ENCODE measurements around the gene NCAPG2.
A peak's percentile ranks its signal among the peaks of the same experiment; 100 is the strongest.
"Not testable (repeated sequence)": the region's sequence is repeated elsewhere in the genome, so short reads cannot be mapped to it uniquely, and the experiment has no call there.

NCAPG2 gene

DNA sequence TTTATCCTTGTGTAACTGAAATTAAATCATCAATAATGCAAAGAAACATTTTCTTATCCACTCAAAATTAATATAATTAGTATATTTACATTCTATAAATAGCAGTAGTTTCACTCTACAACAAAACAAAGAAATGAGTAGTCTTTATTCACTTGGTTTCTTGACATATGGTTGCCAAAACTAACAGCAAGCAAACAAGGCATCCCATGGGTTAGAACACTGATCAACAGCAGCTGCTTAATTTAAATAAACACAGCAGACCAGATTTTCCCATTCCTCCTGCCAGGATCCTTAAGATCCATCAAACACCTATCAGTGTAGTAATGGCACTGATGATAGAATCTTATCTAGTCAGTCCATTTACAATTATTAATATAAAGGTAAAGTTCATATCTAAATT is 22.1 kb downstream of the NCAPG2 start:
- TF ChIP-seq, protein P1, sequence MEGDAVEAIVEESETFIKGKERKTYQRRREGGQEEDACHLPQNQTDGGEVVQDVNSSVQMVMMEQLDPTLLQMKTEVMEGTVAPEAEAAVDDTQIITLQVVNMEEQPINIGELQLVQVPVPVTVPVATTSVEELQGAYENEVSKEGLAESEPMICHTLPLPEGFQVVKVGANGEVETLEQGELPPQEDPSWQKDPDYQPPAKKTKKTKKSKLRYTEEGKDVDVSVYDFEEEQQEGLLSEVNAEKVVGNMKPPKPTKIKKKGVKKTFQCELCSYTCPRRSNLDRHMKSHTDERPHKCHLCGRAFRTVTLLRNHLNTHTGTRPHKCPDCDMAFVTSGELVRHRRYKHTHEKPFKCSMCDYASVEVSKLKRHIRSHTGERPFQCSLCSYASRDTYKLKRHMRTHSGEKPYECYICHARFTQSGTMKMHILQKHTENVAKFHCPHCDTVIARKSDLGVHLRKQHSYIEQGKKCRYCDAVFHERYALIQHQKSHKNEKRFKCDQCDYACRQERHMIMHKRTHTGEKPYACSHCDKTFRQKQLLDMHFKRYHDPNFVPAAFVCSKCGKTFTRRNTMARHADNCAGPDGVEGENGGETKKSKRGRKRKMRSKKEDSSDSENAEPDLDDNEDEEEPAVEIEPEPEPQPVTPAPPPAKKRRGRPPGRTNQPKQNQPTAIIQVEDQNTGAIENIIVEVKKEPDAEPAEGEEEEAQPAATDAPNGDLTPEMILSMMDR (IDR thresholded peaks at IDR 0.05; ENCODE audit: low read depth, low read length, missing control alignments), result no peak
- H3K4me3 ChIP-seq (ENCODE audit: low read depth, low read length), result no peak overlapping the region
- in situ Hi-C loops (cut with HindIII; ENCODE audit: low pct_ligation_motif_present, low sequenced_read_pairs), result no loop called here
- no peaks in the 10 kb centered on the region for H3K27me3 ChIP-seq (replicated peaks)
- no peak for DNase-seq
- no peak overlapping the region for H3K27ac ChIP-seq
- H3K36me3 ChIP-seq (replicated peaks), result no peaks in the 10 kb centered on the region

DNA sequence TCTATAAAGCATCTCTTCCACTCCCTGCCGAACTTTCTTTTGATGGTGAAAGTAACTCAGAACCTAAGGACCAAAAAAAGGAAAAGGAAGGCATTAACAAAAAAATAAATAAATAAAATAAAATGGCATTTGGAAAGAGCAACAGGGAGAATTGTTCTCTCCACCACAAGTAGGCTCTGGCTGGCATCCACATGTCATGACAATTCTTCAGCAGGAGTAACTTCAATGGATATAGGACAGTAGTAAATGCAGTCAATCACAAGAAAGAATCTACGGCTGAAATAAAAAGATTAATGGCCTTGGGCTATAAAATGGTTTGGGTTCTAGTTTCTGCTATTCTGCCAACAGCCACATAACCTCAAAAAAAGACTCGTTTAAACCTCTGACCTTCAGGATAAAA is 23.9 kb downstream of the NCAPG2 start:
- no peak overlapping the region for H3K27ac ChIP-seq
- H3K27me3 ChIP-seq (replicated peaks), result no peaks in the 10 kb centered on the region
- TF ChIP-seq, protein P1 (IDR thresholded peaks at IDR 0.05; ENCODE audit: low read depth, low read length, missing control alignments), result no peak
- H3K4me3 ChIP-seq (ENCODE audit: low read depth, low read length), result no peak overlapping the region
- no peaks in the 10 kb centered on the region for H3K36me3 ChIP-seq (replicated peaks)
- DNase-seq, result no peak
- in situ Hi-C loops (cut with HindIII; ENCODE audit: low pct_ligation_motif_present, low sequenced_read_pairs), result no loop called here

DNA sequence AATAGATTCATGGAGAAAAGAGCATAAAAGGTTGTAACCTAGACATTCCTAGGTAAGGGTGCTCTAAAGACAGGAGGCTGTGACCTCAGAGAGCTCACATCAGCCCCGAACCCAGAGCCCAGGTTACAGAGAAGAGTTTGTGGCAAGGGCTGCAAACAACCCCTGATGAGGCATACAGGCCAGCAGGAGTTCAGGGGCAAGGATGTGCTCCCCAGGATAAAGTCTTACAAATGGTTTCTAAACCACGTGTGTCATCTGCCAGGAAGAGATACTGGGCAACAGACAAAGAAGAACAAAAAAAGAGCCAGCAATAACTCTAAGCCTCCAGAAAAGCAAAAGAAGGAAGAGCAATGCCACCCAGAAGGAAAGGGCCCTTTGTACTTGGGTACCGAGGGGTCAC is 27.7 kb downstream of the NCAPG2 start:
- no peaks in the 10 kb centered on the region for H3K27me3 ChIP-seq (replicated peaks)
- TF ChIP-seq, protein P1 (IDR thresholded peaks at IDR 0.05; ENCODE audit: low read depth, low read length, missing control alignments), result no peak
- no peaks in the 10 kb centered on the region for H3K36me3 ChIP-seq (replicated peaks)
- H3K4me3 ChIP-seq (ENCODE audit: low read depth, low read length), result no peak overlapping the region
- in situ Hi-C loops (cut with HindIII; ENCODE audit: low pct_ligation_motif_present, low sequenced_read_pairs), result no loop called here
- DNase-seq, result no peak
- peak overlapping the region; percentile 49 for H3K27ac ChIP-seq

DNA sequence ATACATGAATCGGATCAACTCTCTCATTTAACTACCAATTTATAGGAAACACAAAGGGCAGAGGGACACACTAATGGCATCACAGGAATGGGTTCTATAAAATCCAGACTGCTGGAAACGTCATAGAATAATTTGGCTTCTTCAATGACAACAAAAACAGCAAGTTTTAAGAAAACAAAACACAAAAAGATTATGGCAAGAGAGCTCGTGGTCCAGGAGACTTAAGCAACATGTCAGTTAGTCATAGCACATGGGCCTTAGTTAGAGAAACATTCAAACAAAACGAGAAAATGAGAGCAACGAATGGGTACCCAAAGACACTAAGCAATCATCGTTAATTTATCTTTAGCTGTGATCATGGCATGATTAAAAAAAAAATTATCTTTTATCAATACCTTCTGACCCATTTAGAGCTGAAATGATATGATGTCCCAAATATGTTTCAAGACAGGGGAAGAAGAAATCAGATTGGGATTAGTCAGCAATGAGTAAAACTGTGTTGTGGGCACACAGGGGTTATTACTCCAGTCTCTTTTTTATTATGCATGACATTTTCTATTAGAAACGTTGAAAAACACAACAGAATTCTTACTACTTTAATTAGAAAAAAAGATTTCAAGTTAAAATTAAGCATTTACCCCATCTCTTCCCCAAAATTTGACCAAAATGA is 28.3 kb downstream of the NCAPG2 start:
- TF ChIP-seq, protein P1 (IDR thresholded peaks at IDR 0.05; ENCODE audit: low read depth, low read length, missing control alignments), result no peak
- Histone ChIP-seq H3K27ac (peak overlapping the region; percentile 49), H3K36me3 (replicated peaks) (no peaks in the 10 kb centered on the region), H3K4me3 (ENCODE audit: low read depth, low read length) (no peak overlapping the region), H3K27me3 (replicated peaks) (no peaks in the 10 kb centered on the region)
- peak; percentile 39 for DNase-seq
- in situ Hi-C loops (cut with HindIII; ENCODE audit: low pct_ligation_motif_present, low sequenced_read_pairs), result no loop called here

DNA sequence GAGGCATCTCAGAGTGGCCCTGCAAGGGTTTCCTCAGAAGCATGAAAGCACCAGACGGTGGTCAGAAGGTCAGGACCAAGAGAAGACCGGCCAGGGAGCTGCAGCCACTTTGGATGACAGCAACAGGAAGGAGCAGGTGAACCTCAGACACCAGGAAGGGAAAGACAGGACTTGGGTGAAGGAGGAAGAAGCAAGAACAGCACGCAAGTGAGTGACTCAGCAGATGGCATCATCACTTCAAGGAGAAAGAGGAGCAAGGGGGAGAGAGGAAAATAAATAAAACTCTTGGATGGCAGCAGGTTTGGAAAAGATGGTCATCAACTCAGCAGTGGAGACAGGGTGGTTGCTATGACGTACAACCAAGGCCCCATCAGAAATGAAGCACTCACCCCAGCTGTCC is 31.6 kb downstream of the NCAPG2 start:
- no peak for DNase-seq
- TF ChIP-seq, protein P1 (IDR thresholded peaks at IDR 0.05; ENCODE audit: low read depth, low read length, missing control alignments), result no peak
- in situ Hi-C loops (cut with HindIII; ENCODE audit: low pct_ligation_motif_present, low sequenced_read_pairs), result no loop called here

DNA sequence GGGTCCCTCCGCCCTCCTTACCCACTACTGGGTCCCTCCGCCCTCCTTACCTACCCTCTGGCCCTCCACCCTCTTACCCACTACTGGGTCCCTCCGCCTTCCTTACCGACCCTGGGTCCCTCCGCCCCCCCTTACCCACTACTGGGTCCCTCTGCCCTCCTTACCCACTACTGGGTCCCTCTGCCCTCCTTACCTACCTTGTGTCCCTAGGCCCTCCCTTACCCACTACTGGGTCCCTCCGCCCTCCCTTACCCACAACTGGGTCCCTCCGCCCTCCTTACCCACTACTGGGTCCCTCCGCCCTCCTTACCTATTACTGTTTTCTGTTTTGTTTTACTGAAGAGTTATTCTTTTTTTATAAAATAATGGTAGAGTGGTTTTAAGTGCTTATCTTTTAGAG is 36.5 kb downstream of the NCAPG2 start:
- DNase-seq; in situ Hi-C loops (cut with HindIII; ENCODE audit: low pct_ligation_motif_present, low sequenced_read_pairs): not testable (repeated sequence)

More for the DNA sequence above, 31.6 kb downstream of the NCAPG2 start:
- Histone ChIP-seq H3K4me3 (ENCODE audit: low read depth, low read length) (no peak overlapping the region), H3K27me3 (replicated peaks) (no peaks in the 10 kb centered on the region), H3K36me3 (replicated peaks) (no peaks in the 10 kb centered on the region), H3K27ac (no peak overlapping the region)

DNA sequence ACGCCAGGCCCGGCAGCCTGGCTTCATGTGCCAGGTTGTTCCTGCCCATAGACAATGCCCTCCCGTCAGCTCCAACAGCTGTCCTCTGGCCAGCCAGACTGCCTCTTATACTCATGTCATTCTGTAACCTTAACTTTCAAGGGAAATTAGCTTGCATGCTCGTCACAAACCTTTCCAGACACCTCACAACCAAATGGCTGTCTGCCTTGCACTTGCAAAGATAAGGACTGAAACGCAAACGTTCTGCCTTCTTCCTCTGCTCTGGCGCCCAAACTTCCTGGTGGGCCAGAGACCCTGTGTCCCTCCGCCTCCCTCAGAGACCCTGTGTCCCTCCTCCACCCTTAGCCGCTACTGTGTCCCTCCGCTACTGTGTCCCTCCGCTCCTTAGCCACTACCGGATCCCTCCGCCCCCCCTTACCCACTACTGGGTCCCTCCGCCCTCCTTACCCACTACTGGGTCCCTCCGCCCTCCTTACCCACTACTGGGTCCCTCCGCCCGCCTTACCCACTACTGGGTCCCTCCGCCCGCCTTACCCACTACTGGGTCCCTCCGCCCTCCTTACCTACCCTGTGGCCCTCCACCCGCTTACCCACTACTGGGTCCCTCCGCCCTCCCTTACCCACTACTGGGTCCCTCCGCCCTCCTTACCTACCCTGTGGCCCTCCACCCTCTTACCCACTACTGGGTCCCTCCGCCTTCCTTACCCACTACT is 37.5 kb downstream of the NCAPG2 start:
- H3K4me3 ChIP-seq (ENCODE audit: low read depth, low read length); DNase-seq; H3K36me3 ChIP-seq (replicated peaks); in situ Hi-C loops (cut with HindIII; ENCODE audit: low pct_ligation_motif_present, low sequenced_read_pairs); H3K27ac ChIP-seq; H3K27me3 ChIP-seq (replicated peaks): not testable (repeated sequence)

More for the DNA sequence above, 36.5 kb downstream of the NCAPG2 start:
- not testable (repeated sequence) for H3K4me3 ChIP-seq (ENCODE audit: low read depth, low read length); H3K36me3 ChIP-seq (replicated peaks); H3K27ac ChIP-seq; H3K27me3 ChIP-seq (replicated peaks)
